Measurements from ENCODE around the gene GFI1.

DNA sequence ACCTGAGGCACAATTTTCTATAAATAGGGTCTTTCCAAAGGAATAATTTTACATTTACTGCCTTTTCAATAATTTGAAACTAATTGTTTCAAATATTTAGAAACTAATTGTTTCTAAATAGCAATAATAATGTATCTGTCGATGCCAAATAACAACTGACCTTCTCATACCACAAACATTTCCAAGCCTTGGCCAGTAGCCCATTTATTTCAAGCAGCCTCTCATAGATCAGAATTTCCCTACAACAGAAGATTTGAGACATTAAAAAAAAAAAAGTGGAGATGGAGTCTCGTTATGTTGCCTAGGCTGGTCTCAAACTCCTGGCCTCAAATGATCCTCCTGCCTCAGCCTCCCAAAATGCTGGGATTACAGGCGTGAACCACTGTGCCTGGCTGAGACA, 2.1 kb upstream of the GFI1 start:
- TF ChIP-seq, protein P1, sequence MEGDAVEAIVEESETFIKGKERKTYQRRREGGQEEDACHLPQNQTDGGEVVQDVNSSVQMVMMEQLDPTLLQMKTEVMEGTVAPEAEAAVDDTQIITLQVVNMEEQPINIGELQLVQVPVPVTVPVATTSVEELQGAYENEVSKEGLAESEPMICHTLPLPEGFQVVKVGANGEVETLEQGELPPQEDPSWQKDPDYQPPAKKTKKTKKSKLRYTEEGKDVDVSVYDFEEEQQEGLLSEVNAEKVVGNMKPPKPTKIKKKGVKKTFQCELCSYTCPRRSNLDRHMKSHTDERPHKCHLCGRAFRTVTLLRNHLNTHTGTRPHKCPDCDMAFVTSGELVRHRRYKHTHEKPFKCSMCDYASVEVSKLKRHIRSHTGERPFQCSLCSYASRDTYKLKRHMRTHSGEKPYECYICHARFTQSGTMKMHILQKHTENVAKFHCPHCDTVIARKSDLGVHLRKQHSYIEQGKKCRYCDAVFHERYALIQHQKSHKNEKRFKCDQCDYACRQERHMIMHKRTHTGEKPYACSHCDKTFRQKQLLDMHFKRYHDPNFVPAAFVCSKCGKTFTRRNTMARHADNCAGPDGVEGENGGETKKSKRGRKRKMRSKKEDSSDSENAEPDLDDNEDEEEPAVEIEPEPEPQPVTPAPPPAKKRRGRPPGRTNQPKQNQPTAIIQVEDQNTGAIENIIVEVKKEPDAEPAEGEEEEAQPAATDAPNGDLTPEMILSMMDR (IDR thresholded peaks at IDR 0.05): no peak
- TF ChIP-seq POLR2A (IDR thresholded peaks at IDR 0.05): no peak

All from uterus (tissue), 2 donors.